GM19328 (cell line): ENCODE measurements around the gene PTK7.

Source experiments
- ATAC-seq: cut with Tn5 transposase; IDR thresholded peaks from one replicate; pipeline ENCODE4 v1.9.1; 2021; ENCODE audit warnings: mild to moderate bottlenecking, moderate library complexity; ENCODE audit not compliant: unreplicated experiment

Gene PTK7

GRCh38 chr6:43082806-43083655 lies 6.9 kb downstream of the PTK7 start:
- no peak for ATAC-seq

- ATAC-seq: no peak
Measured at GRCh38 chr6:43086022-43086658, 10.0 kb downstream of the PTK7 start.

GRCh38 chr6:43088654-43089056 lies 12.5 kb downstream of the PTK7 start:
- ATAC-seq: no peak

DNA sequence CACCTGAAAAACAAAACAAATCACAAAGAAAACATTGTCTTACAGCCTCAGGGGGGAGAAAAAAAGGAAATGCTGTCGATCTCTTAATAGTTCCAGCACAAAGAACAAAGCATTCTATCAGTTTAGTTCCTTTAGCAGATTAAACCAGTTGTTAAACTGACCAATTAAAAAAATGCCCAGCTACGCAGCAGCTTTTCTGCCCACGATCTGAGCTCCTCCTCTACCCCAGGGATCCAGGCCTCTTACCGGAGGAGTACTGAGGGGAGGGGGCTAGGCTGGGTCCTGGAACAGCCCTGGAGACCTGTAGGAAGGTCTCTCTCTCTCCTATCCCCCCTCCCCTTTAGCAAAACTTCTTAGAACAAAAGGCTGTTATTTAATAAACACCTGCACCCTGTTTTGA lies 13.4 kb downstream of the PTK7 start:
- ATAC-seq: no peak

DNA sequence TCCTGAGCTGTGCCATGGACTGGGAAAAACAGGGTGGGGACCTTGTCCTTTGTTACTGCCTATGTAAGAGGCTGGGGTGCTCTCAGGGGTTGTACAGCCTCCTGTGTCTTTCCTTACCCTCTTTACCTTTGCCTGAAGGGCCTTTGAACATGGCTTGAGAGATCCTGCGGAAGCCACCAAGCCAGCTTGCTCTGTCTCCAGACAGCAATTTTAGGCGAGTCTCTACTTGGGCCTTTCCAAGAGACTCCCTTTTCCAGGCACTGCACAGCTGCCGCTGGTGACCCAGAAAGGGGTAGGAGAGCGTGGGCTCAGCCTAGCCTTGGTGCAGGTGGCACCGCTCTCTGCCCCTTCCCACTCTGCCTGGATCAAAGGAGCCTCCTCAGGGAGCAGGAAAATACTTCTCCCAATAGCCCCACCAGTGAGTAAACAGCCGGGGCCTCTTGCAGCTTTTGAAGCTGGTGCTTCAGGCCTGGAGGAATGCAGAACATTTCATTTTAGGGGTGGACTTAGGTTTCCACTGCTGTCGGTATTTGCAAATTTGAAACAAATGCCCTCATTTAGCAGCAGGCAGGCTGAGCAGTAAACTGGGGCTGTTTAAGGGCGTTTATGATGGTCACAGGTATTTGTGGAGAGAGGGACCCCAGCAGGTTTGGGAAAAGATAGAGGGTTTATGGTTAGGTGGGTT lies 13.9 kb downstream of the PTK7 start:
- ATAC-seq: no peak

DNA sequence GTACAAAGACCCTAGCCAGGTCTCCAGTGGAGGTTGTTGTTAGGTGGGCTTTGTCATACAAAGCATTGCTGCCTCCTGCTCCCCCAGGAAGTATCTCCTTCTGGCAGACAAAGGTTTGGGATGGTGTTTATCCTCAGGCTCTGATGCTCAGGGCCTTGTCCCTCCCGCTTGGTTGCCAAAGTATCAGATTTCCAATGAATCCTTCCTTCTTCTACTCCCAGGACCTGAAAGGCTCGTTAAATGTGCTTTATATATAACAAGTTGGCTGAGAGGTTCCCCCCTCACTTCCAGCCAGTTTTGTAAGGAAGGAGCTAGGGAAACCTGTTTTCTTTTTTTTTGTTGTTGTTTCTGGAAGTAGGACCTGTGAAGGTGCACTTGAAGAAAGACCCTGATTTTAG lies 14.4 kb downstream of the PTK7 start:
- no peak for ATAC-seq

GRCh38 chr6:43091020-43091419 lies 14.9 kb downstream of the PTK7 start:
- ATAC-seq: no peak

- no peak for ATAC-seq
Measured at GRCh38 chr6:43091436-43091991, 15.4 kb downstream of the PTK7 start.

- no peak for ATAC-seq
Measured at GRCh38 chr6:43092635-43093034, 16.5 kb downstream of the PTK7 start.

DNA sequence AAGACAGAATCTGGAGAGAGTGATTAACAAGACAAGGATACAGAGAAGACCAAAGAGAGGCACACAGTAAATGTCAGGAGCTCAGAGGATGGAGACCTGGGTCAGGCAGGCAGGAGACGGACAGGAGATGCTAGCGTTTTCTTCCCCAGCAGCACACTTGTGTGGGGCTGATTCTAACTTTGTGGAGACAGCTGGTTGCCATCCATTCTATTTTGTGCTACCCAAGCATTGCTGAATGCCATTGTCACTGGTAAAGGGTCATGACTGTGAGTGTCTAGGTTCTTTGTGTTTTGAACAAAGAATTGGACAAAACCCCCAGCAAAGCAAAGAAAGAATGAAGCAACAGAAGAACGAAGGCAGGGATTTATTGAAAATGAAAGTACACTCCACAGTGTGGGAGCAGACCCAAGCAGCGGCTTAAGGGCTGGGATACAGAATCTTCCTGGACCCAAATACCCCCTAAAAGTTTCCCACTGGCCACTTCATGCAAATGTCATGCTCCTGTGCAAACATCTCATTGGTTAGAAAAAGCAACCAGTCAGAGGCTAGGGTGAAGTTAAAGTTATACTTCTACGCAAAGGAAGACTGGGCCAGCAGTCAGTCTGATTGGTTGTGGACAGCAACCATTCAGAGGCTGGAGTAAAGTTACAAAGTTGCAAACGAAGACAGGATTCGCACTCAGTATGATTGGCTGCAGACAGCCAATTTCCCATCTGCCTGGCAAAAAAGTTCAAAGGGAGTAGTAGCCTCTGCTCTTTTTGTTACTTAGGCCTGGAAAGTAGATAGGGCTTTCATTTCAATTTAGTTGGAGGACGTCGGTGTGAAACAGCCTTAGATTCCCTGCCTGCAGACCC lies 17.5 kb downstream of the PTK7 start:
- ATAC-seq: no peak

DNA sequence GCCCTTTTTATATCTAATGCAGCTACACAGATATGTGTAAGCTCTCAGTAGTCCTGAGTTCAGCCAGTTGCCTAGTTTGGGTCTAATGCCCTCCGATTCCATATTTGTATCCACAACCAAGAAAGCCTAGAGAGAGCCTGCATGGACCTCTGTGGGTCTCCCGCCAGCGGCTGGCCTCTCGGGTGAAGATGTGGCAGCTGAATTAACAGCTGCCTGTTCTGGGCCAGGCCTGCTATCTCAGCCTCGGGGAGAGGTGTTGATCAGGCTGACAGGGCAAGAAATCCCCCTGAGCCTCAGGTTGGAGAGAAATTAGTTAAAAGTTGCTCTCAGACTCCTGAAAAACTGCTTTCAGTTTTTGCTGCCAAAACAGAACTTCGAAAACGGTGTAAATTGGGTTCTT lies 19.8 kb downstream of the PTK7 start:
- no peak for ATAC-seq

- no peak for ATAC-seq
Measured at GRCh38 chr6:43096451-43097097, 20.5 kb downstream of the PTK7 start.

- ATAC-seq: no peak
Measured at GRCh38 chr6:43097098-43097489, 21.0 kb downstream of the PTK7 start.

GRCh38 chr6:43097502-43097901 lies 21.4 kb downstream of the PTK7 start:
- no peak for ATAC-seq

- ATAC-seq: no peak
Measured at GRCh38 chr6:43101497-43101896, 25.4 kb downstream of the PTK7 start.

GRCh38 chr6:43103253-43103876 lies 27.3 kb downstream of the PTK7 start:
- ATAC-seq: no peak

DNA sequence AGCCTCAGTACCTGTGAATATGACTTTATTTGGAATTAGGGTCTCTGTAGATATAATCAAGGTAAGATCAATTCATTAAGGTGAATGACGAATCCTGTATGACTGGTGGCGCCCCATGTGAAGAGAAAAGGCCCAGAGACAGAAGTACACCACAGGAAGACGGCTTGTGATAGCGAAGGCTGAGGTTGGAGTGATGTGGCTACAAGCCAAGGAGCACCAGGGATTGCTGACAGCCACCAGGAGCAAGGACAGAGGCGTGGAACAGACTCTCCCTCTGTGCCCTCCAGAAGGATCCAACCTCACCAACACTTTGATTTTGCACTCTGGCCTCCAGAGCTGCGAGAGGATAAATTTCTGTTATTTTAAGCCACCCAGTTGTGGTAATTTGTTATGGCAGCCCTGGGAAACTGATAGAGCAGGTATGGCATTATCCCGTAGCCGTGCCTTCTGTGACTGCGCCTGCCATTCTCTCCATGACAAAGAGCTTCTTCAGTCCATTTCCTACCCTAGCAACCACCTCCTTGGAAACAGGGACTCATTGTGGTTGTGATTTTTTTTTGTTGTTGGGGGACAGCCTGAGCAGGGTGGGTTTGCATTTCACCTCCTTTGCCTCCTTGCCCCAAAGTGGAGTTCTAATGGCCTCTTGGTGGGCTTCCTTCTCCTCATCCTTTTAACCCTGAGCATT lies 29.6 kb downstream of the PTK7 start:
- no peak for ATAC-seq

DNA sequence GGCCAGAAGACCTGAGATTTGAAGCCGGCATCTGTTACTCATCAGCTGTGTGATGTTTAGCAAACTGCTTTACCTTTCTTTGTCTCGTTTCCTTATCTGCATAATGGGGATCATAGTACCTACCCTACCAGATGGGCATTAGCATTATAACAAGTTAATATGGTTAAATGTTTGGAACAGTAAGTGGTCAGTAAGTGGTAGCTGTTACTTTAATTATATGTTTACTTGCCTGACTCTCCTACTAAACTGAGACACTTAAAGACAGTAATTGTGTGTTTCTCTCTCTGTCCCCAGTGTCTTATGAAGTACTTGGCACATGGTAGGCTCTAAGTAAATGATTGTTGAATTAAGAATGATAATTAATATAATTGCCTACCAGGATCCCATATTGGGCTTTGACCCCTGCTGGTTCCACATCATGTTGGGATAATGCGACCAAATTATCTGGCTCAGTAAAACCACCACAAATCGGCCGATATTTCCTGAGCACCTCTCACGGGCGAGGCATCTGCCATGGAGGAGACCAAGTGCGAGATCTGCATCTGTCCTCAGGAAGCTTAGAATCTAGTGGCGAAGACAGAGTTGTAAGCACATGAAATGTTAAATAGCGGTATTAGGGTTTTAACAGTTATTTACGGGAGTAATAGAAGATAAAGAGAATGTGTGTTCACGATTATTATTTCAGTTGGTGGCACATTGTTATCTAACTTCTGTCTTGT lies 31.4 kb downstream of the PTK7 start:
- ATAC-seq: no peak
